NT2/D1 (cell line): Measurements from ENCODE around the gene HES7.

Experiments used
- SUZ12 ChIP-seq: IDR thresholded peaks from 2 replicates; pipeline ENCODE4 v1.6.1; 2011; ENCODE audit not compliant: insufficient read length, insufficient read depth; ENCODE audit errors: extremely low read depth
- YY1 ChIP-seq: IDR thresholded peaks from 2 replicates; pipeline ENCODE4 v1.6.1; 2011; ENCODE audit not compliant: insufficient read length, insufficient read depth
- ZNF274 ChIP-seq: IDR thresholded peaks from 2 replicates; pipeline ENCODE4 v1.6.1; 2011; ENCODE audit warnings: mild to moderate bottlenecking, low read depth, low read length

GRCh38 chr17:8155231-8155995, 31.5 kb upstream of the HES7 start:
- no peak for TF ChIP-seq ZNF274
- TF ChIP-seq YY1, result no peak
- no peak for TF ChIP-seq SUZ12
